Activated CD8-positive, alpha-beta T cell treated with anti-CD3 and anti-CD28 coated beads for 36 hours (primary cell): ENCODE measurements around the gene KCNC4. TPM values are rescaled to one million over a fixed set of nuclear protein-coding genes. Genes with fewer than 3 reads are reported as not detected.

Experiments used
- ATAC-seq: fragments of 200-7000 bp; cut with Tn5 transposase; one replicate; pipeline ENCODE4 v1.10.0; 2021; ENCODE audit warnings: mild to moderate bottlenecking, moderate library complexity
- CTCF ChIA-PET: fragments of 350-600 bp; sonication (Branson Sonifier 250); formaldehyde crosslinking; loops from one replicate; lab custom pipeline; 2021; ENCODE audit warnings: antibody characterized with exemption; lab: Charles Lee
- POLR2A ChIA-PET: fragments of 350-600 bp; sonication (Branson Sonifier 250); formaldehyde crosslinking; loops from one replicate; lab custom pipeline; 2021; ENCODE audit warnings: antibody characterized with exemption; lab: Charles Lee
- DNase-seq: peaks from one replicate; pipeline ENCODE4 v3.0.0-alpha.2; 2020
- H3K27ac Mint-ChIP-seq: one replicate; pipeline ENCODE4 v1.8.0; 2021; ENCODE audit warnings: mild to moderate bottlenecking, mixed read lengths
- H3K27me3 Mint-ChIP-seq: one replicate; pipeline ENCODE4 v1.8.0; 2021; ENCODE audit warnings: mixed read lengths
- H3K36me3 Mint-ChIP-seq: one replicate; pipeline ENCODE4 v1.8.0; 2021; ENCODE audit warnings: low read depth, mixed read lengths
- H3K4me1 Mint-ChIP-seq: one replicate; pipeline ENCODE4 v1.8.0; 2021; ENCODE audit warnings: low read depth, mixed read lengths
- H3K4me3 Mint-ChIP-seq: one replicate; pipeline ENCODE4 v1.8.0; 2021; ENCODE audit warnings: mild to moderate bottlenecking, moderate library complexity, mixed read lengths
- H3K9me3 Mint-ChIP-seq: one replicate; pipeline ENCODE4 v1.8.0; 2021; ENCODE audit warnings: mixed read lengths
- CTCF ChIP-seq: fragments of 200-600 bp; IDR thresholded peaks from one replicate; pipeline ENCODE4 v1.8.0; 2022; ENCODE audit warnings: antibody characterized with exemption, mild to moderate bottlenecking
- intact Hi-C: fragments of 100-400 bp; cut with micrococcal nuclease; formaldehyde crosslinking; loops from one replicate; pipeline ENCODE4 v1.10.0; 2022
- total RNA-seq, 2 experiments: library from RNA; stranded (reverse); gene quantifications; one replicate each; pipeline ENCODE4 v1.2.3, GENCODE V29; 2021

KCNC4 gene
- total RNA-seq, 2 experiments from 2014 or later, result 10.7 to 12.2 TPM

DNA sequence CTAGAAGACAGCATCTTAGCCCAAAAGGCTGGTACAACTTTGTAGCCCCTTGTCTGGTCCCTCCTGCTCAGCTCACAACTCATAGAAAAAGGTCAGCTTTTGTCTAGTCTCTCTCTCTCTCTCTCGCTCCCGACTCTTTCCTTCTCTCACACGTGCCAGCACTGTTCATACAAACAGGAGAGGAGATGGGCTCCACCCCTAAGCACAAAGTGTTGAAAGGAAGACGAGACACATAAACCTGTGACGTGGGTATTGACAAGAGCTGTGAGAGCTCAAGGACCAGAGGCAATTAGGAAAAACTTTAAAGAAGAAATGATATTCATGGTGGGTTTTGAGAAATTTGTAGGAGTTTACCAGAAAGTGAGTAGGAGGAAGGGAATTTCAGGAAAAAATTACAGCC lies 23.6 kb upstream of the KCNC4 start:
- CTCF ChIA-PET, result interaction anchor here (0.9 to 3.6 kb wide), 4 partner anchors 10 to 273 kb away, joined by 3 to 13 read pairs (median 8); no protein-coding TSS in a partner anchor
- Mint-ChIP-seq H3K27ac (no peak overlapping the region), H3K4me1 (peaks cover 9% of the 10 kb centered on the region), H3K4me3 (no peak overlapping the region), H3K27me3 (peaks cover 8% of the 10 kb centered on the region), H3K9me3 (no peaks in the 10 kb centered on the region), H3K36me3 (no peaks in the 10 kb centered on the region)
- DNase-seq, result no peak
- POLR2A ChIA-PET, result no interaction called here
- intact Hi-C loops, result no loop called here
- no peak for ATAC-seq
- TF ChIP-seq CTCF, result no peak

- no peak overlapping the region for H3K27ac Mint-ChIP-seq
- no peaks in the 10 kb centered on the region for H3K36me3 Mint-ChIP-seq
- DNase-seq, result no peak
- ChIA-PET CTCF (interaction anchor here (0.9 to 3.6 kb wide), 4 partner anchors 9 to 272 kb away, joined by 3 to 13 read pairs (median 8); no protein-coding TSS in a partner anchor), POLR2A (no interaction called here)
- intact Hi-C loops, result no loop called here
- peaks cover 9% of the 10 kb centered on the region for H3K4me1 Mint-ChIP-seq
- no peak overlapping the region for H3K4me3 Mint-ChIP-seq
- no peak for ATAC-seq
- H3K9me3 Mint-ChIP-seq, result no peaks in the 10 kb centered on the region
- H3K27me3 Mint-ChIP-seq, result peaks cover 8% of the 10 kb centered on the region
- TF ChIP-seq CTCF, result no peak
Measured at GRCh38 chr1:110187139-110187890, 22.8 kb upstream of the KCNC4 start.

- H3K27ac Mint-ChIP-seq, result no peak overlapping the region
- CTCF ChIA-PET, result interaction anchor here (3.6 kb wide), 1 partner anchor 125 kb away, joined by 13 read pairs; no protein-coding TSS in a partner anchor
Measured at GRCh38 chr1:110188035-110188618, 22.0 kb upstream of the KCNC4 start.

DNA sequence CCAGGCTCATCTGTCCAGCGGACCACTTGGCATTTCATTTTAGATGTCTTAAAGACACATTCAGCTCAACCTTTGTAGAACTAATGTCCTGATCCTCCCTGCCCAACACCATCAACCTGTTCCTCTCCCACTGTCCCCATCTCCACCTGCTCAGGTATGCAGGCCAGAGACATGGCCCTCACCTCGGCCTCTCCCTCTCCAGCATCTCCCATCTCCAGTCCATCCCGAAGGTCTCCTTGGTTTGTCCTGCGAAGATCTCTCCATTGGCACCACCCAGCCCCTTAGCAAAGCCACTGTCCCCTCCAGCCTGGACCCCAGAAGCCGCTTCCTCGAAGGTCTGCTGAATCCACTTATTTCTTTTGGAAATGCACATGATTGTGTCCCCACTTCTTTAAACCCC lies 20.9 kb upstream of the KCNC4 start:
- H3K27me3 Mint-ChIP-seq, result peaks cover 8% of the 10 kb centered on the region
- DNase-seq (no peak), ATAC-seq (no peak)
- no peaks in the 10 kb centered on the region for H3K36me3 Mint-ChIP-seq
- POLR2A ChIA-PET, result no interaction called here
- no peaks in the 10 kb centered on the region for H3K9me3 Mint-ChIP-seq
- H3K4me1 Mint-ChIP-seq, result peaks cover 9% of the 10 kb centered on the region
- H3K4me3 Mint-ChIP-seq, result no peak overlapping the region
- H3K27ac Mint-ChIP-seq, result no peak overlapping the region
- CTCF ChIA-PET, result interaction anchor here (3.6 kb wide), 1 partner anchor 124 kb away, joined by 13 read pairs; no protein-coding TSS in a partner anchor
- intact Hi-C loops, result no loop called here
- TF ChIP-seq CTCF, result no peak

More at GRCh38 chr1:110188035-110188618, 22.0 kb upstream of the KCNC4 start:
- ATAC-seq, result no peak
- POLR2A ChIA-PET, result no interaction called here
- H3K27me3 Mint-ChIP-seq, result peaks cover 8% of the 10 kb centered on the region
- peaks cover 9% of the 10 kb centered on the region for H3K4me1 Mint-ChIP-seq
- DNase-seq, result no peak
- no peak for TF ChIP-seq CTCF
- intact Hi-C loops, result no loop called here
- no peak overlapping the region for H3K4me3 Mint-ChIP-seq
- H3K36me3 Mint-ChIP-seq, result no peaks in the 10 kb centered on the region
- H3K9me3 Mint-ChIP-seq, result no peaks in the 10 kb centered on the region
